Measurements from ENCODE around the gene LOXL1. TPM values are rescaled to one million over a fixed set of nuclear protein-coding genes. Genes with fewer than 3 reads are reported as not detected.
A peak's percentile ranks its signal among the peaks of the same experiment; 100 is the strongest.

LOXL1 gene
- total RNA-seq, 1 experiment from 2014 or later: 503 TPM

- no peak for DNase-seq (ENCODE audit: low read depth)
Measured at GRCh38 chr15:73921254-73921925, 4.9 kb upstream of the LOXL1 start.

GRCh38 chr15:73922186-73923151 is 3.8 kb upstream of the LOXL1 start:
- DNase-seq (ENCODE audit: low read depth): peak; percentile 90

GRCh38 chr15:73923156-73923487 is 3.1 kb upstream of the LOXL1 start:
- DNase-seq (ENCODE audit: low read depth): no peak

GRCh38 chr15:73923488-73924164 is 2.6 kb upstream of the LOXL1 start:
- no peak for DNase-seq (ENCODE audit: low read depth)

GRCh38 chr15:73924171-73924921 is 1.9 kb upstream of the LOXL1 start:
- peak; percentile 95 for DNase-seq (ENCODE audit: low read depth)

- DNase-seq (ENCODE audit: low read depth): no peak
Measured at GRCh38 chr15:73925848-73926218, 429 bp upstream of the LOXL1 start.

- DNase-seq (ENCODE audit: low read depth): no peak
Measured at GRCh38 chr15:73927003-73927475, 777 bp downstream of the LOXL1 start.

- peak; percentile 54 for DNase-seq (ENCODE audit: low read depth)
Measured at GRCh38 chr15:73927476-73928240, 1.4 kb downstream of the LOXL1 start.

- DNase-seq (ENCODE audit: low read depth): peak; percentile 49
Measured at GRCh38 chr15:73928241-73928579, 1.9 kb downstream of the LOXL1 start.

GRCh38 chr15:73928971-73929627 is 2.8 kb downstream of the LOXL1 start:
- peak; percentile 39 for DNase-seq (ENCODE audit: low read depth)

GRCh38 chr15:73930371-73930770 is 4.1 kb downstream of the LOXL1 start:
- peak; percentile 53 for DNase-seq (ENCODE audit: low read depth)

- peak; percentile 80 for DNase-seq (ENCODE audit: low read depth)
Measured at GRCh38 chr15:73930790-73931281, 4.6 kb downstream of the LOXL1 start.

- no peak for DNase-seq (ENCODE audit: low read depth)
Measured at GRCh38 chr15:73931441-73931840, 5.2 kb downstream of the LOXL1 start.

GRCh38 chr15:73932381-73933191 is 6.3 kb downstream of the LOXL1 start:
- DNase-seq (ENCODE audit: low read depth): no peak

GRCh38 chr15:73934281-73934680 is 8.0 kb downstream of the LOXL1 start:
- no peak for DNase-seq (ENCODE audit: low read depth)

- peak; percentile 54 for DNase-seq (ENCODE audit: low read depth)
Measured at GRCh38 chr15:73935547-73935946, 9.3 kb downstream of the LOXL1 start.

GRCh38 chr15:73936181-73936580 is 9.9 kb downstream of the LOXL1 start:
- DNase-seq (ENCODE audit: low read depth): no peak

GRCh38 chr15:73936588-73937290 is 10.5 kb downstream of the LOXL1 start:
- no peak for DNase-seq (ENCODE audit: low read depth)

- DNase-seq (ENCODE audit: low read depth): no peak
Measured at GRCh38 chr15:73937296-73937695, 11.0 kb downstream of the LOXL1 start.
